HG02610 (cell line): ENCODE measurements around the gene STRADA.

Source experiments
- ATAC-seq: cut with Tn5 transposase; IDR thresholded peaks from one replicate; pipeline ENCODE4 v1.9.1; 2021; ENCODE audit warnings: mild to moderate bottlenecking, moderate library complexity; ENCODE audit not compliant: unreplicated experiment

Gene STRADA

GRCh38 chr17:63686138-63686685 is 55.4 kb downstream of the STRADA start:
- peak; percentile 59 for ATAC-seq

DNA sequence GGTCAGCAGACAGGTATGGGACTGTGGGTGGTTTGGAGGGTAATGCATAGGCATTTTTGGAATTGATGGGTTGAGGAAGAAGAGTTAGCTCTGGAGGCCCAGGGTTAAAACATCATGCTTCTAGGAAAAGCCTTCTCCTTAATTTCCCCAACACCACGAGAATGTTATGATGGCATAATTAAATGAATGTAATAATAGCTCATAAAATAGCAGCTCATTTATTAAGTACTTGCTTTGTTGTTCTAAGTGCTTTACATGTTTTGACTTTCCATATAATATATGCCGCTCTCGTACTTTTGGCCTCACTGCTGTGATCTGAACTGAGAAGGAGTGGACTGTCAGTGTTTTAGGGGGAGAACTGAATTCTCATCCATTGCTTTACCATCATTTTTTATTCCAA is 56.0 kb downstream of the STRADA start:
- no peak for ATAC-seq

GRCh38 chr17:63685041-63685440 is 56.6 kb downstream of the STRADA start:
- ATAC-seq: no peak

DNA sequence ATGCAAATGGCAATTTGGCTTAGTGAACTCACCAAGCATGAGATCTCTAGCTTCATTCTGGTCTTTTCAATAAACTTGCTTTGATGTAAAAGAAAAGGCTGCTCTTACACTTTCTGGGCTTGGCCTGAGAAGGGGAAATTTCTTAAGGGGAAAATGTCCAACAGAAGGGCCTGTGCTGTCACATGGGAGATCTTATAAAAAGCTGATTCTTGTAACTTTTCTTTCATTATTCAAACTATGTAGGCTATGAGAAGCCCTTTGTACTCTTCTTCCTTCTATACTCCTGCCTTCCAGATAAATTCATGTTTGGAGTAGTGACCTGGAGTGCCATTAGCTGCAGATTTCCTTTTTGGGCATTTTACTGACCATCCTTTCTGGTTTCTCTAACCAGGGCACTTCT is 58.6 kb downstream of the STRADA start:
- ATAC-seq: no peak

DNA sequence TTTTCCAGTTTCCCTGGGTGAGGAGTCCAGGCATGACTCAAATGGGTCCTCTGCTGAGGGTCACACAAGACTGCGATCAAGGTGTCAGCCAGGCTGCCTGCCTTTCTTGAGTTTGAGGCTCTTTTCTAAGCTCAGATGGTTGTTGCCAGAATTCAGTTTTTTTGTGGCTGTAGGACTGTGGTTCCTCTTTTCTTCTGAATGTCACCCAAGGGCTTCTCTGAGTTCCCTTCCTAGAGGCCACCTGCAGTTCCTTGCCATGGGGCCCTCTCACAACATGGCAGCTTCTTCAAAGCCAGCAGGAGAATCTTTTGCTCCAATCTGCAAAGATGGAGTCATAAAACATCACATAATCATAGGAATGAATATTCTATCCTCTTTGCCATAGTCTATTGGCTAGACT is 59.2 kb downstream of the STRADA start:
- ATAC-seq: no peak

GRCh38 chr17:63681530-63681929 is 60.1 kb downstream of the STRADA start:
- ATAC-seq: no peak

DNA sequence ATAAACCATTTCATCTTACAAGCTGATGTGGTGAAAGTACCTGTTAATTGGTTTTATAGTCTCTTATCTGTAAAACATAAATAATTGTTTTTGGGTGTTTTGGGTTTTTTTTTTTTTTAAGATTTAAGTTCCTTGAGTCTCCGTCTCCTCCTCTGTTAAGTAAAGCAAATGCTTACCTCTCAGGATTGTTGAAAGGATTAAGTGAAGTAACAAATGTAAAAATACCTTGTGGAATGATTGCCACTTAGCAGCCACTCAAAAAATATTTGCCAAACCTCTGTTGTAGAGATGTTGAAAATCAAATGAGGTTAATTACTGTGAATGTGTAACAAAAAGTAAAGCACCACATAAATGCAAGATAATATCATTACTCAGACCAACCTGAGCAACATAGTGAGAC is 60.9 kb downstream of the STRADA start:
- no peak for ATAC-seq

- ATAC-seq: no peak
These were observed 62.4 kb downstream of the STRADA start for GRCh38 chr17:63679214-63679613.

- no peak for ATAC-seq
These were observed 65.0 kb downstream of the STRADA start for GRCh38 chr17:63676584-63676983.

DNA sequence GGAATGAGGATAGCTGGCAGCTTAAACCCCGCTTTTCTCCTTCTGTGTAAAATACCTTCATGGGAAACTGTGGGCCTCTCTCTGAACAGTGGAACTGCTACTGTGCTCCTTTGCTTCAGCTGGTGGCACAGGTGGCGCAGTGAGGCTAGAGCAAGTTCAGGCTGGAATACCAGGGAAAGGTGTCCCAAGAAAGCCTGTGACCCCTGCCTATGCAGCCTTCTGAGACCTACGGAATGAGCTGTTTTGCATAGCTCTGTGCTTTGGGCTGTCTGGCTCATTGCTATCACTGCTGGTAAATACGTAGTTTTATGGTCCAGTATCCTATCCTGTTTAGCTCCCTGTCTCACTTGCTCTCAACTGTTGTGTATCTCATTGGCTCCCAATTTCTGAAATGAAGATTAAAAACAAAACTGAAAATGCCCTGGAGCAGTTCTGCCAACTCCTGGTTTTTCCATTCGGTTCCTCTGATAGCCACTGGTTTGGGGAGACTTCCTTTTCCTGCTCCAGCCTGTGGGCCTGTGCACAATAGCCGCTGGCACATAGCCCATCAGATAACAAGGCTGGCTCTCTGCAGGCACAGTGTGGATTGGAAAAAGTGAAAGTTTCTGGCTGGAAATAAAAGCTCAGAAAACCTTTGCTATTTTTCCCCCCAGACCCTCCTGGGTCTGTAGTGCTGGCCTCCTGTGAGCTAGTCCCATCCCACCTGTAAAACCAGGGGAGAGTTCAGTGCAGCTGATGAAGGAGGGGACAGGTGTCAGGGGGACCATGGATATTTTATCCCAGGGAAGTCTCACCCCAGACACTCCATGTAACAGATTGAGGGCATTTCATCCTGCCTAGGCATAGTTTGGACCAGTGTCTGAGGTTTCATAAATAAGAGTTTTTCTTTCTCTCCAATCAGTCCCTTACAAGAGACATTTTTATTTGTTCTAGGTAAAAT is 65.7 kb downstream of the STRADA start:
- no peak for ATAC-seq

- no peak for ATAC-seq
These were observed 66.4 kb downstream of the STRADA start for GRCh38 chr17:63675231-63675606.

- ATAC-seq: no peak
These were observed 68.7 kb downstream of the STRADA start for GRCh38 chr17:63672856-63673255.

- ATAC-seq: no peak
These were observed 75.9 kb downstream of the STRADA start for GRCh38 chr17:63665527-63666214.

- ATAC-seq: no peak
These were observed 81.7 kb downstream of the STRADA start for GRCh38 chr17:63659850-63660249.

- no peak for ATAC-seq
These were observed 83.2 kb downstream of the STRADA start for GRCh38 chr17:63658366-63658765.

- no peak for ATAC-seq
These were observed 83.8 kb downstream of the STRADA start for GRCh38 chr17:63657786-63658185.

DNA sequence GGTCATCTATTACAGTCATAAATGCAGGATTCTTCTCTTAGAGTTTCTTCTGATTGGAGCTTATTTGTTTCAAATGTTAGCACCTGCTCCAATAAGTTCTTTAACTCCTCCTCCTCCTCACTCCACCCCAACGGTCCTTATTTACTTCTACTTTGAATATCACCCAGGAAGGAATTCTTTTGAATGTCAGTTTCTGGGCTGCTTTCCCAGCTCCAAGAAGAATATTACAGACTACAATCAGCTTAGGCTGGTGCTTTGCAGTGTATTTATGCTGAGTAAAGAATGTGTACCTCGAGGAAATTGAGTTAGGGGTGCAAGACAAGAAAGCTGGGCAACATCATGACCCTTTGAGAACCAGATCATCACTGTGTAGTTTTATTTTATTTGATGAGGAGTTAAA is 88.5 kb downstream of the STRADA start:
- no peak for ATAC-seq
